IMR-90 (cell line): Measurements from ENCODE around the gene IFNLR1. TPM values are rescaled to one million over a fixed set of nuclear protein-coding genes. Genes with fewer than 3 reads are reported as not detected.
A peak's percentile ranks its signal among the peaks of the same experiment; 100 is the strongest.

Experiments
- ATAC-seq: fragments of 200-7000 bp; cut with Tn5 transposase; 2 replicates; pipeline ENCODE4 v1.9.1; 2020; ENCODE audit warnings: low read depth, mild to moderate bottlenecking, moderate library complexity
- BruUV-seq: library from RNA; stranded (reverse); fragments of 400-500 nt; replicated peaks from 2 replicates; lab custom pipeline; 2021; lab: Mats Ljungman, UMichigan
- CTCF ChIA-PET: fragments of 300-600 bp; formaldehyde crosslinking; extraction: SDS; loops from one replicate; lab custom pipeline; 2021; ENCODE audit warnings: antibody characterized with exemption; lab: Yijun Ruan, JAX
- POLR2A ChIA-PET: fragments of 300-600 bp; sonication (Branson Sonifier 250); formaldehyde crosslinking; loops from one replicate; lab custom pipeline; 2022; ENCODE audit warnings: antibody characterized with exemption; ENCODE audit not compliant: unreplicated experiment; lab: Charles Lee
- DNase-seq: peaks from one replicate; pipeline ENCODE4 v3.0.0; 2013
- H2AFZ ChIP-seq: replicated peaks from 2 replicates; pipeline ENCODE3; 2013; ENCODE audit warnings: low read length, mild to moderate bottlenecking; ENCODE audit not compliant: poor library complexity
- H2AK5ac ChIP-seq: 2 replicates; pipeline ENCODE4 v1.6.1; 2013; ENCODE audit warnings: low read depth, low read length, inconsistent platforms
- H2AK9ac ChIP-seq: replicated peaks from 2 replicates; pipeline ENCODE3; 2013; ENCODE audit warnings: mild to moderate bottlenecking, low read depth, low read length, moderate library complexity; ENCODE audit not compliant: poor library complexity
- H2BK120ac ChIP-seq: 2 replicates; pipeline ENCODE4 v1.6.1; 2013; ENCODE audit warnings: low read depth, low read length, inconsistent platforms
- H2BK15ac ChIP-seq: 3 replicates; pipeline ENCODE4 v1.6.1; 2013; ENCODE audit warnings: low read depth, low read length, inconsistent platforms
- H2BK20ac ChIP-seq: 2 replicates; pipeline ENCODE4 v1.6.1; 2013; ENCODE audit warnings: low read depth, mild to moderate bottlenecking, inconsistent platforms, low read length, moderate library complexity
- H2BK5ac ChIP-seq: 2 replicates; pipeline ENCODE4 v1.6.1; 2013; ENCODE audit warnings: mild to moderate bottlenecking, low read depth, low read length, inconsistent platforms; ENCODE audit not compliant: poor library complexity, severe bottlenecking
- H3K14ac ChIP-seq: replicated peaks from 2 replicates; pipeline ENCODE4 v1.6.1; 2013; ENCODE audit warnings: low read depth, low read length, inconsistent platforms
- H3K18ac ChIP-seq: 2 replicates; pipeline ENCODE4 v1.6.1; 2013; ENCODE audit warnings: low read depth, low read length, control low read depth
- H3K23ac ChIP-seq: 2 replicates; pipeline ENCODE4 v1.6.1; 2013; ENCODE audit warnings: low read depth, low read length, inconsistent platforms
- H3K27ac ChIP-seq: 2 replicates; pipeline ENCODE4 v1.5.1; 2013; ENCODE audit warnings: mild to moderate bottlenecking, control low read depth, low read length; ENCODE audit not compliant: insufficient read depth
- H3K27me3 ChIP-seq: 2 replicates; pipeline ENCODE4 v1.6.1; 2013; ENCODE audit warnings: low read length; ENCODE audit not compliant: control insufficient read depth, insufficient read depth
- H3K36me3 ChIP-seq: 2 replicates; pipeline ENCODE4 v1.6.1; 2013; ENCODE audit warnings: low read length, mixed read lengths; ENCODE audit not compliant: control insufficient read depth, insufficient read depth
- H3K4ac ChIP-seq: 2 replicates; pipeline ENCODE4 v1.6.1; 2013; ENCODE audit warnings: low read depth, low read length, inconsistent platforms
- H3K4me1 ChIP-seq: 2 replicates; pipeline ENCODE4 v1.6.1; 2013; ENCODE audit warnings: low read length, mixed read lengths; ENCODE audit not compliant: control insufficient read depth, insufficient read depth
- H3K4me2 ChIP-seq: 2 replicates; pipeline ENCODE4 v1.6.1; 2013; ENCODE audit warnings: low read depth, mild to moderate bottlenecking, control low read depth, low read length, moderate library complexity
- H3K4me3 ChIP-seq: 2 replicates; pipeline ENCODE4 v1.5.1; 2013; ENCODE audit warnings: low read depth, mild to moderate bottlenecking, control low read depth, low read length, moderate library complexity; ENCODE audit not compliant: insufficient read depth
- H3K56ac ChIP-seq: 2 replicates; pipeline ENCODE4 v1.6.1; 2013; ENCODE audit warnings: low read length, inconsistent platforms; ENCODE audit not compliant: insufficient read depth; ENCODE audit errors: extremely low read depth
- H3K79me1 ChIP-seq, 2 experiments: 2 replicates each; pipeline ENCODE4 v1.6.1; 2013; ENCODE audit warnings: low read length in 2 of 2, inconsistent platforms in 1 of 2, low read depth in 1 of 2
- H3K9ac ChIP-seq: 2 replicates; pipeline ENCODE4 v1.6.1; 2013; ENCODE audit warnings: low read depth, low read length, control low read depth
- H3K9me1 ChIP-seq: 2 replicates; pipeline ENCODE4 v1.6.1; 2013; ENCODE audit warnings: low read length, inconsistent platforms; ENCODE audit not compliant: insufficient read depth
- H3K9me3 ChIP-seq: 2 replicates; pipeline ENCODE4 v1.6.1; 2013; ENCODE audit warnings: low read length; ENCODE audit not compliant: control insufficient read depth, insufficient read depth
- H4K20me1 ChIP-seq: 2 replicates; pipeline ENCODE4 v1.6.1; 2013; ENCODE audit warnings: low read length, inconsistent platforms; ENCODE audit not compliant: insufficient read depth
- H4K5ac ChIP-seq: 2 replicates; pipeline ENCODE4 v1.6.1; 2013; ENCODE audit warnings: mild to moderate bottlenecking, low read depth, low read length, control low read depth
- H4K8ac ChIP-seq, 2 experiments: 2 replicates each; pipeline ENCODE4 v1.6.1; 2013; ENCODE audit warnings: low read depth in 2 of 2, low read length in 2 of 2, control low read depth in 1 of 2, inconsistent platforms in 1 of 2
- H4K91ac ChIP-seq: 2 replicates; pipeline ENCODE4 v1.6.1; 2013; ENCODE audit warnings: low read depth, low read length, inconsistent platforms; ENCODE audit not compliant: insufficient read depth
- ELK1 ChIP-seq: fragments of 150-350 bp; IDR thresholded peaks from 2 replicates; pipeline ENCODE4 v1.6.1; 2016; ENCODE audit warnings: low read depth, mild to moderate bottlenecking, low read length, moderate library complexity, borderline replicate concordance
- FOS ChIP-seq: fragments of 150-350 bp; IDR thresholded peaks from 2 replicates; pipeline ENCODE4 v1.6.1; 2016; ENCODE audit warnings: low read depth, low read length
- POLR2A ChIP-seq: IDR thresholded peaks from 2 replicates; pipeline ENCODE4 v1.6.1; 2012; ENCODE audit warnings: mild to moderate bottlenecking, low read depth, low read length
- RAD21 ChIP-seq: IDR thresholded peaks from 2 replicates; pipeline ENCODE4 v1.6.1; 2012; ENCODE audit warnings: low read length, improper control_type of control experiment
- USF2 ChIP-seq: fragments of 150-350 bp; IDR thresholded peaks from 2 replicates; pipeline ENCODE4 v1.6.1; 2017; ENCODE audit warnings: mild to moderate bottlenecking, antibody characterized with exemption, low read length, low read depth
- WGBS, 2 experiments: methylation state at CpG; one replicate each; pipeline versions ENCODE4 v1.1.5 to v1.1.7; 2013; ENCODE audit warnings: missing lambda C conversion rate in 2 of 2; ENCODE audit not compliant: insufficient read length in 1 of 2; ENCODE audit errors: extremely low coverage in 2 of 2; 5-methylcytosine and 5-hydroxymethylcytosine counted together
- dilution Hi-C: fragments of 300-500 bp; cut with HindIII; formaldehyde crosslinking; loops from one replicate; pipeline ENCODE4 v1.14.3; 2018; ENCODE audit warnings: low sequenced_read_pairs; ENCODE audit not compliant: unreplicated experiment
- in situ Hi-C: fragments of 300-500 bp; cut with MboI; formaldehyde crosslinking; loops from 3 replicates; pipeline ENCODE4 v1.14.3; 2019; ENCODE audit warnings: low sequenced_read_pairs, inconsistent platforms, mixed read lengths
- intact Hi-C: fragments of 100-400 bp; cut with micrococcal nuclease; formaldehyde crosslinking; loops from 2 replicates; pipeline ENCODE4 v1.10.0; 2022
- polyA plus RNA-seq, 3 experiments: library from polyadenylated mRNA; depleted of rRNA; stranded (reverse); fragments of >200 nt; gene quantifications; 2 replicates each; pipeline ENCODE4 v1.2.3, GENCODE V29; 2012; ENCODE audit warnings: low replicate concordance in 1 of 3
- total RNA-seq: library from RNA; depleted of rRNA; stranded (reverse); fragments of >200 nt; gene quantifications from 2 replicates; pipeline ENCODE4 v1.2.3, GENCODE V29; 2012

IFNLR1 gene
- total and polyA plus RNA-seq, 2 of the 4 experiments (the other 2 are of a cell fraction): not detected

- ATAC-seq (peak; percentile 73), DNase-seq (peak; percentile 66)
- BruUV-seq: no TSS peak
- no peak overlapping the region for H4K91ac ChIP-seq
- ChIA-PET POLR2A (interaction anchor here (1.0 kb wide), 1 partner anchor 202 kb away, joined by 3 read pairs; no protein-coding TSS in a partner anchor), CTCF (interaction anchor here (0.6 to 1.2 kb wide), 3 partner anchors 41 to 199 kb away, joined by 3 to 4 read pairs (median 3); no protein-coding TSS in a partner anchor)
- no peak overlapping the region for H3K23ac ChIP-seq
- no peak overlapping the region for H3K4me2 ChIP-seq
- 0 out of 3 replicates have a peak overlapping the region, but pooled peaks have one; percentile 45 for H2BK15ac ChIP-seq
- peaks cover 4% of the 10 kb centered on the region for H3K4me1 ChIP-seq
- H2AK9ac ChIP-seq: no peak overlapping the region
- no peak overlapping the region for H3K27ac ChIP-seq
- no peaks in the 10 kb centered on the region for H3K36me3 ChIP-seq
- 60% methylated on average over 1 of the region's 5 CpGs; no CpG with 5 or more reads in 1 of the 2 experiments for WGBS, 2 experiments
- H4K5ac ChIP-seq: no peak overlapping the region
- no peak for TF ChIP-seq ELK1
- TF ChIP-seq USF2: no peak
- peak; percentile 77 for TF ChIP-seq FOS
- TF ChIP-seq POLR2A: no peak
- TF ChIP-seq RAD21: no peak
- no peaks in the 10 kb centered on the region for H3K79me1 ChIP-seq
- no peaks in the 10 kb centered on the region for H4K20me1 ChIP-seq
- no peak overlapping the region; a peak in 1 of 4 replicates for H4K8ac ChIP-seq
- no peak overlapping the region for H3K9ac ChIP-seq
- dilution Hi-C loops: no loop called here
- no peak overlapping the region for H2AFZ ChIP-seq
- H3K9me3 ChIP-seq: no peaks in the 10 kb centered on the region
- no peak overlapping the region for H2BK120ac ChIP-seq
- H2BK20ac ChIP-seq: no peak overlapping the region
- H2AK5ac ChIP-seq: no peak overlapping the region
- H3K18ac ChIP-seq: no peak overlapping the region
- no peak overlapping the region for H3K56ac ChIP-seq
- in situ Hi-C loops: loop anchor here (5.0 kb wide), 1 partner anchor 440 kb away; no protein-coding TSS in a partner anchor
- no peak overlapping the region for H3K14ac ChIP-seq
- H3K9me1 ChIP-seq: 0 out of 2 replicates have a peak, but pooled peaks cover 3% of the 10 kb centered on the region
- intact Hi-C loops: loop anchor here (1.0 kb wide), 1 partner anchor 123 kb away; no protein-coding TSS in a partner anchor
- H3K4ac ChIP-seq: no peak overlapping the region
- no peak overlapping the region for H2BK5ac ChIP-seq
- H3K4me3 ChIP-seq: no peak overlapping the region
- H3K27me3 ChIP-seq: peaks cover 14% of the 10 kb centered on the region
Measured at GRCh38 chr1:24191860-24192259, 4.8 kb upstream of the IFNLR1 start.
